Measurements from ENCODE around the gene CDH10. TPM values are rescaled to one million over a fixed set of nuclear protein-coding genes. Genes with fewer than 3 reads are reported as not detected.

Gene CDH10
- total and polyA plus RNA-seq, 2 of the 4 experiments (the other 2 are of a cell fraction) = 0.18 to 0.21 TPM

DNA sequence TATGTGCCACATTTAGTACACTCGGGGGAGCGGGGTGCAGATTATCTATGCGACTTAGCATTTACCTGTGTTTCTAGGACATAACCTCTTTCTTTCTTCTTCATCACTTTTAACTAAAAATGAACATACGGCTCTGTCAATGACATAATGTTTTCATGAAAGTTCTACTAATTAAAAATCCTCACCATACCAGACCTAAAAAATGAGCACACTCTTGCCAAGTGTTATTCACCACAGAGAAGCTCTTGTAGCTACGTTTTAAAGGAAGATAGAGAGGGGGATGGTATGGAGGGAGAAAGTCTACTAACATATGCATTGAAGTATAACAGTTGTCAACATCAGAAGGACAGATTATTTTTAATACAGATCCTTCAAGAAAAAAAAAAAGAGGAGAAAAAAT lies 1.6 kb downstream of the CDH10 start:
- H3K56ac ChIP-seq (ENCODE audit: extremely low read depth, insufficient read depth, low read length) = no peak overlapping the region
- no peak overlapping the region for H2BK5ac ChIP-seq (ENCODE audit: low read depth, low read length, poor library complexity, severe bottlenecking)
- H3K4me3 ChIP-seq (ENCODE audit: insufficient read depth, low read depth, low read length) = no peak overlapping the region
- no peaks in the 10 kb centered on the region for H4K20me1 ChIP-seq (ENCODE audit: insufficient read depth, low read length)
- no peak overlapping the region for H3K18ac ChIP-seq (ENCODE audit: low read depth, low read length)
- BruUV-seq (replicated peaks) = no TSS peak
- in situ Hi-C loops (cut with MboI; ENCODE audit: low sequenced_read_pairs) = no loop called here
- H4K91ac ChIP-seq (ENCODE audit: insufficient read depth, low read depth, low read length) = no peak overlapping the region
- no peak overlapping the region for H3K23ac ChIP-seq (ENCODE audit: low read depth, low read length)
- no peaks in the 10 kb centered on the region for H3K4me1 ChIP-seq (ENCODE audit: control insufficient read depth, insufficient read depth, low read length)
- no peaks in the 10 kb centered on the region; the same call in 1 of the 2 replicates for H3K9me3 ChIP-seq (ENCODE audit: control insufficient read depth, insufficient read depth, low read length)
- H2AK9ac ChIP-seq (replicated peaks; ENCODE audit: low read depth, low read length, poor library complexity) = no peak overlapping the region
- no peak overlapping the region for H3K4ac ChIP-seq (ENCODE audit: low read depth, low read length)
- no peak overlapping the region for H4K8ac ChIP-seq (ENCODE audit: low read depth in 2 of 2, low read length in 2 of 2)
- intact Hi-C loops (cut with micrococcal nuclease) = no loop called here
- H4K5ac ChIP-seq (ENCODE audit: low read depth, low read length) = no peak overlapping the region
- no peaks in the 10 kb centered on the region for H3K9me1 ChIP-seq (ENCODE audit: insufficient read depth, low read length)
- ChIA-PET POLR2A (ENCODE audit: unreplicated experiment) (no interaction called here), CTCF (no interaction called here)
- H2BK120ac ChIP-seq (ENCODE audit: low read depth, low read length) = no peak overlapping the region
- no peak overlapping the region for H2BK20ac ChIP-seq (ENCODE audit: low read depth, low read length)
- DNase-seq (no peak), ATAC-seq (ENCODE audit: low read depth) (no peak)
- no peak overlapping the region for H3K9ac ChIP-seq (ENCODE audit: low read depth, low read length)
- no peaks in the 10 kb centered on the region for H3K27me3 ChIP-seq (ENCODE audit: control insufficient read depth, insufficient read depth, low read length)
- no peak overlapping the region for H3K14ac ChIP-seq (replicated peaks; ENCODE audit: low read depth, low read length)
- H3K79me1 ChIP-seq (ENCODE audit: low read depth in 1 of 2, low read length in 2 of 2) = no peaks in the 10 kb centered on the region
- H2AFZ ChIP-seq (replicated peaks; ENCODE audit: low read length, poor library complexity) = no peak overlapping the region
- no peak for TF ChIP-seq RFX5 (IDR thresholded peaks at IDR 0.05; ENCODE audit: low read depth, low read length)
- no peak for TF ChIP-seq MXI1 (IDR thresholded peaks at IDR 0.05; ENCODE audit: borderline replicate concordance, low read depth, low read length)
- TF ChIP-seq SMC3 (IDR thresholded peaks at IDR 0.05; ENCODE audit: low read depth, low read length) = no peak
- TF ChIP-seq, protein P1, sequence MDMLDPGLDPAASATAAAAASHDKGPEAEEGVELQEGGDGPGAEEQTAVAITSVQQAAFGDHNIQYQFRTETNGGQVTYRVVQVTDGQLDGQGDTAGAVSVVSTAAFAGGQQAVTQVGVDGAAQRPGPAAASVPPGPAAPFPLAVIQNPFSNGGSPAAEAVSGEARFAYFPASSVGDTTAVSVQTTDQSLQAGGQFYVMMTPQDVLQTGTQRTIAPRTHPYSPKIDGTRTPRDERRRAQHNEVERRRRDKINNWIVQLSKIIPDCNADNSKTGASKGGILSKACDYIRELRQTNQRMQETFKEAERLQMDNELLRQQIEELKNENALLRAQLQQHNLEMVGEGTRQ (IDR thresholded peaks at IDR 0.05; ENCODE audit: low read depth, low read length) = no peak
- TF ChIP-seq MAZ (IDR thresholded peaks at IDR 0.05; ENCODE audit: borderline replicate concordance, low read depth, low read length) = no peak
- no peak for TF ChIP-seq FOS (IDR thresholded peaks at IDR 0.05; ENCODE audit: low read depth, low read length)
- TF ChIP-seq POLR2A (IDR thresholded peaks at IDR 0.05; ENCODE audit: low read depth, low read length) = no peak
- TF ChIP-seq NFE2L2 (IDR thresholded peaks at IDR 0.05; ENCODE audit: low read depth, low read length) = no peak
- TF ChIP-seq CEBPB (IDR thresholded peaks at IDR 0.05; ENCODE audit: low read depth, low read length) = no peak
- WGBS, 2 experiments (ENCODE audit: extremely low coverage in 2 of 2, insufficient read length in 1 of 2) = no CpG with 5 or more reads among the region's 5 CpGs
- H2BK15ac ChIP-seq (ENCODE audit: low read depth, low read length) = no peak overlapping the region
- no peak overlapping the region for H3K27ac ChIP-seq (ENCODE audit: insufficient read depth, low read length)
- no peaks in the 10 kb centered on the region for H3K36me3 ChIP-seq (ENCODE audit: control insufficient read depth, insufficient read depth, low read length)
- H2AK5ac ChIP-seq (ENCODE audit: low read depth, low read length) = no peak overlapping the region
- dilution Hi-C loops (cut with HindIII; ENCODE audit: low sequenced_read_pairs, unreplicated experiment) = no loop called here
- H3K4me2 ChIP-seq (ENCODE audit: low read depth, low read length) = no peak overlapping the region

Data from IMR-90 (cell line).